Vagina (tissue), 2 donors: ENCODE data around the gene IFNW1. TPM values are rescaled to one million over a fixed set of nuclear protein-coding genes. Genes with fewer than 3 reads are reported as not detected.

ENCODE experiments used
- DNase-seq, 2 donors: peaks; one replicate each; pipeline ENCODE4 v3.0.0-alpha.2; 2017; ENCODE audit errors: extremely low spot score in 2 of 2
- H3K27ac ChIP-seq: fragments of 200-600 bp; sonication (generic); one replicate; pipeline ENCODE4 v1.5.1; 2019
- H3K27me3 ChIP-seq: fragments of 200-600 bp; sonication (generic); one replicate; pipeline ENCODE4 v1.5.1; 2019
- H3K36me3 ChIP-seq, 2 donors: fragments of 200-600 bp; sonication (generic); one replicate each; pipeline ENCODE4 v1.5.1; 2017 to 2019
- H3K4me1 ChIP-seq: fragments of 200-600 bp; sonication (generic); one replicate; pipeline ENCODE4 v1.5.1; 2019
- H3K4me3 ChIP-seq, 2 donors: fragments of 200-600 bp; sonication (generic); 1 replicate in 1 of 2; 2 replicates in 1 of 2; pipeline ENCODE4 v1.5.1; 2016 to 2019
- H3K9me3 ChIP-seq: fragments of 200-600 bp; sonication (generic); one replicate; pipeline ENCODE4 v1.5.1; 2019
- POLR2A ChIP-seq, 2 donors: fragments of 450-650 bp; IDR thresholded peaks; one replicate each; pipeline ENCODE4 v1.6.1; 2017; ENCODE audit warnings: antibody characterized with exemption in 2 of 2, mild to moderate bottlenecking in 2 of 2, moderate library complexity in 2 of 2
- POLR2AphosphoS5 ChIP-seq, 2 donors: sonication (generic); formaldehyde crosslinking; IDR thresholded peaks; one replicate each; pipeline ENCODE4 v1.9.0; 2017; ENCODE audit warnings: antibody characterized with exemption in 2 of 2, mild to moderate bottlenecking in 2 of 2, low read depth in 1 of 2; ENCODE audit not compliant: insufficient read depth in 1 of 2
- intact Hi-C: fragments of 100-400 bp; cut with DNase I; formaldehyde crosslinking; loops from one replicate; pipeline ENCODE4 v1.15.1; 2023
- small RNA-seq: library from RNA; depleted of rRNA; stranded (forward); fragments of <200 nt; gene quantifications from one replicate; pipeline ENCODE3, GENCODE V24; 2016
- total RNA-seq: library from RNA; depleted of rRNA; stranded (reverse); fragments of >200 nt; gene quantifications from one replicate; pipeline ENCODE4 v1.2.3, GENCODE V29; 2016
- TF ChIP-seq, protein P1 (sequence below), 3 experiments: fragments of 450-650 bp in 2 of 3; fragments of 200-600 bp in 1 of 3; sonication (generic) in 1 of 3; IDR thresholded peaks; one replicate each; pipeline ENCODE4 v1.5.1; 2017 to 2019; ENCODE audit warnings: antibody characterized with exemption in 3 of 3, mild to moderate bottlenecking in 2 of 3, moderate library complexity in 2 of 3

The IFNW1 gene
- total RNA-seq, 1 donor from 2014 or later, result not detected

DNA sequence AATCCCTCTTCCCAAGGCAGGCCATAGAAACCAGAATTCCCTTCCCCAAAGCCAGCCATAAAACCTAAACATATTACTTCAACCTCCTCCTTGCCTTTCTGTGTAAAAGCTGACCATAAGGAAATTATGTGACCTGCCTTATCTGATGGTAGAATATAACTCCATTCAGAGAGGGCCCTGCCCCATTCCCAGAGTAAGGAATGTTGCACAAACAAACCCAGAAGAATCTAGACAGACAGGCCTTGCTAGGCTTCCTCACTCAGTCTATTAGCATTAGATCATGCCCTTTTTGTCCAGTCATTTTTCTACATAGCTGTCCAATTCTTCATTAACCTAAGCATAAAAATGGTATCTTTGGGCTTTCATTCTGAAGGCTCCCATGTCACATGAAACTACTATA lies 46.1 kb downstream of the IFNW1 start:
- Histone ChIP-seq H3K4me1 (peaks cover 14% of the 10 kb centered on the region), H3K27me3 (no peaks in the 10 kb centered on the region), H3K9me3 (no peaks in the 10 kb centered on the region), H3K36me3 (no peaks in the 10 kb centered on the region), H3K27ac (no peak overlapping the region), H3K4me3 (no peak overlapping the region)
- intact Hi-C loops, result no loop called here
- TF ChIP-seq, protein P1, sequence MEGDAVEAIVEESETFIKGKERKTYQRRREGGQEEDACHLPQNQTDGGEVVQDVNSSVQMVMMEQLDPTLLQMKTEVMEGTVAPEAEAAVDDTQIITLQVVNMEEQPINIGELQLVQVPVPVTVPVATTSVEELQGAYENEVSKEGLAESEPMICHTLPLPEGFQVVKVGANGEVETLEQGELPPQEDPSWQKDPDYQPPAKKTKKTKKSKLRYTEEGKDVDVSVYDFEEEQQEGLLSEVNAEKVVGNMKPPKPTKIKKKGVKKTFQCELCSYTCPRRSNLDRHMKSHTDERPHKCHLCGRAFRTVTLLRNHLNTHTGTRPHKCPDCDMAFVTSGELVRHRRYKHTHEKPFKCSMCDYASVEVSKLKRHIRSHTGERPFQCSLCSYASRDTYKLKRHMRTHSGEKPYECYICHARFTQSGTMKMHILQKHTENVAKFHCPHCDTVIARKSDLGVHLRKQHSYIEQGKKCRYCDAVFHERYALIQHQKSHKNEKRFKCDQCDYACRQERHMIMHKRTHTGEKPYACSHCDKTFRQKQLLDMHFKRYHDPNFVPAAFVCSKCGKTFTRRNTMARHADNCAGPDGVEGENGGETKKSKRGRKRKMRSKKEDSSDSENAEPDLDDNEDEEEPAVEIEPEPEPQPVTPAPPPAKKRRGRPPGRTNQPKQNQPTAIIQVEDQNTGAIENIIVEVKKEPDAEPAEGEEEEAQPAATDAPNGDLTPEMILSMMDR (IDR thresholded peaks at IDR 0.05), result no peak
- TF ChIP-seq POLR2AphosphoS5 (IDR thresholded peaks at IDR 0.05; ENCODE audit: insufficient read depth in 1 of 2, low read depth in 1 of 2), result no peak
- TF ChIP-seq POLR2A (IDR thresholded peaks at IDR 0.05), result no peak
- no peak for DNase-seq

Small RNA genes within 50 kb of the gene (small RNA-seq; reads per million reads assigned to genes)
- gene IFNWP4 (not detected), gene RF00019 (not detected)

Other genes starting within 250 kb of the IFNW1 start
- 3.2 TPM for gene HACD4, start 110.2 kb downstream of the IFNW1 start, total RNA-seq
- not detected for gene IFNB1, start 63.9 kb downstream of the IFNW1 start, total RNA-seq
- not detected for gene IFNA21, start 24.8 kb upstream of the IFNW1 start, total RNA-seq
- not detected for gene IFNA4, start 45.8 kb upstream of the IFNW1 start, total RNA-seq
- gene IFNA7, start 60.4 kb upstream of the IFNW1 start, total RNA-seq, result not detected
- not detected for gene IFNA10, start 65.3 kb upstream of the IFNW1 start, total RNA-seq
- not detected for gene IFNA16, start 75.5 kb upstream of the IFNW1 start, total RNA-seq
- not detected for gene IFNA17, start 86.4 kb upstream of the IFNW1 start, total RNA-seq
- gene IFNA14, start 98.2 kb upstream of the IFNW1 start, total RNA-seq, result not detected
- gene IFNA5, start 163.5 kb upstream of the IFNW1 start, total RNA-seq, result not detected
- gene KLHL9, start 193.6 kb upstream of the IFNW1 start, total RNA-seq, result 22.3 TPM
- gene IFNA6, start 209.1 kb upstream of the IFNW1 start, total RNA-seq, result not detected
- not detected for gene IFNA13, start 226.2 kb upstream of the IFNW1 start, total RNA-seq
- gene IFNA2, start 243.6 kb upstream of the IFNW1 start, total RNA-seq, result not detected